HG02870 (cell line): ENCODE results near the gene EFHD2.
"Not testable (repeated sequence)": the region's sequence is repeated elsewhere in the genome, so short reads cannot be mapped to it uniquely, and the experiment has no call there.

ENCODE experiments used
- ATAC-seq: cut with Tn5 transposase; IDR thresholded peaks from one replicate; pipeline ENCODE4 v1.9.1; 2021; ENCODE audit warnings: mild to moderate bottlenecking, moderate library complexity; ENCODE audit not compliant: unreplicated experiment

The EFHD2 gene

GRCh38 chr1:15388201-15388880, 21.3 kb upstream of the EFHD2 start:
- no peak for ATAC-seq

- ATAC-seq: not testable (repeated sequence)
Measured at GRCh38 chr1:15389828-15390227, 19.9 kb upstream of the EFHD2 start.

- ATAC-seq: no peak
Measured at GRCh38 chr1:15390667-15391066, 19.0 kb upstream of the EFHD2 start.

- ATAC-seq: no peak
Measured at GRCh38 chr1:15391366-15391765, 18.3 kb upstream of the EFHD2 start.

DNA sequence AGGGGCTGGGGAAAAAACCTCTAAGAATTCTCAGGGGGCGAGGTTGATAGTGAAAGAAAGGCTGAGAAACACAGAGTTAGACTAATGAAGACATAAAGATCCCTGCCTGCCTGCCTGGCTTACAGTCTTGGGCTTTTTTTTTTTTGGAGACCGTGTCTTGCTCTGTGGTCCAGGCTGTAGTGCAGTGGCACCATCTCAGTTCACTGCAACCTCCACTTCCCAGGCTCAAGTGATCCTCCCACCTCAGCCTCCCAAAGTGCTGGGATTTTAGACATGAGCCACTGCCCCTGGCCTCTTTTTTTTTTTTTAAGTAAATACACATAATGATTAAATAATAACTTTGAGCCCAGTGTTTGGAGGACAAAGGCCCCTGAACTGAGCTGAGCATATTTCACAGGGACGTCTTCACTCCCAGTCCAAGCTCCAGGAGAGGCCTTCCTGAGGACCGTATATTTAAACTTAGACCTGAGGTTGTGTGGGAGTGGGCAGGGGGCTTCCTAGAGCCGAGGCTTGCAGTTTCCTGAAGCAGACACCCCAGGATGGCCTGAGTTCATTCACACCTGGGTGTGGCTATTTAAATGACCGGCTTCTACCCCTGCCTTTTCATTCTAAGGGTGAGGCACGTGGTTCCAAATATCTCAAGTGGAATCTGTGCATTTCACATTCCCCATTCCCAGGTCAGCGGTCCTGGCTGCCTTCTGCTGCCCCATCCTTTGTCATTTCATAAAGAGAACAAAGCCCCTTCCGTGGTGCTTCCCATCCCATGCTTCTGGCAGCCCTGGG, 16.0 kb upstream of the EFHD2 start:
- no peak for ATAC-seq

DNA sequence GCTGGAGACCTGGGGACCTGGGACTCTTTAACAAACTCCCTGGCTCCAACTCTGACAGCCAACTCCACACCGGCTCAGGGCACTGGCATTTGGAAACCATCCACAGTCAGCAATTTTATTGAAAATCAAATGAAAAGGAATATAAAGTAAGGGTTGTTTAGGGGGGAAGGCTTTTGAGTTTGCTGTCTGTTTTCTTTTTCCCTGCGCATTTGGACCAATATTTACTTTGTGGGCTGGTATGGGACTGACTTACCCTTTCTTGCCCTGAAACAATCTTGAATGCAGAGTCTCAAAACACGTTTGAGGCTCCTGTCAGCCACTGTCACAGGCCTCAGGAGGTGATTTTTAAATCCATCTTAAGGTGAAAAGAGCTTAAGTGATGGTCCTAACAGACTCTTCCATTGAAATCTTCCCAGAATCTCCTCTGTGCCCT, 15.4 kb upstream of the EFHD2 start:
- no peak for ATAC-seq

- no peak for ATAC-seq
Measured at GRCh38 chr1:15397236-15397635, 12.5 kb upstream of the EFHD2 start.

- ATAC-seq: no peak
Measured at GRCh38 chr1:15399710-15400109, 10.0 kb upstream of the EFHD2 start.

DNA sequence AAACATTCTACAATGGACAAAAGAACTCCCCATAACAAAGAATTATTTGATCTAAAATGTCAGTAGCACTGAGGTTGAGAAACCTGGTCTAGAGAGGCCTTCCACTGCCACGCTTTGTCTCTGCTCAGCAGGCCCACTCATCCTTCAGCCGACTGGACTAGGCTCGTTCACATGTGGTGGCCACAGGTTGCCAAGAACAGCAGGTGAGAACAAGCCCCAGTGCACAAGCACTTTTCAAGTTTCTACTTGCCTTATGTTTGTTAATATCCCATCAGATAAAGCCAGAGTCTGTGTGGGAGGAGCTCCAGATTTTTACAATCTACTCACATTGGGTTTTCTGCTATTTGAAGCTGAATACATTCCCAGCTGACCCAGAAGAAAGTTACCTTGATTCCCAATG, 9.1 kb upstream of the EFHD2 start:
- ATAC-seq: no peak

DNA sequence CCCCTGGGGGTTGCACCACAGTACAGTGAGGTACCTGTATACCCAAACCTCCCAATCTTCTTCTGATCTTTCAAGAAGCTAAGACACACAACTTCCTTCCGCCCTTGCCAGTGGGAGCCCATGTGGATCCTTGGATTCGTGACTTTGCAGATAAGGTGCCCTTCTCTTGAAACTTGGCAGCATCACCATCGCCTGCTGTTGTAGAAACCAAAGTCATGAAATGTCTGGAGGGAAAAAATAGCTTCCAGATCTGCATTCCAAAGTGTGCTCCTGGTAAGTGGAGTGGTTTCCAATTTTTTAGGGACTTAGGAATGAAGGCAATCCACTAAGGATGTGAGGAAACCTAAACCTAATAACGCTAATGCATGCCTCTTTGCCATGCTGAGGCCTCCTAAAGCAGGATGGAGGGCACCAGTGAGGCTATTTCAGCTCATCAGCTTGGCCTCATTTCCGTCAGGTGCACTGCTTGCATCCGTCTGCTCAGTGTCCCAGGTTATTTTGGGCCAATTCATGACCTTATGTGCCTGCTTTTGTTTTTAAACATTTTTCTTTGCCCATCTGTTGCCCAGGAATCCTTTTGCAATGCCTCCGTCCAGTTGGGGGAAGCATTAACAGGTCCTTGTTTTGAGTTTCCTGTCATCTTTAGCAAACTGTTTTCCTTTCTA, 8.2 kb upstream of the EFHD2 start:
- ATAC-seq: no peak

DNA sequence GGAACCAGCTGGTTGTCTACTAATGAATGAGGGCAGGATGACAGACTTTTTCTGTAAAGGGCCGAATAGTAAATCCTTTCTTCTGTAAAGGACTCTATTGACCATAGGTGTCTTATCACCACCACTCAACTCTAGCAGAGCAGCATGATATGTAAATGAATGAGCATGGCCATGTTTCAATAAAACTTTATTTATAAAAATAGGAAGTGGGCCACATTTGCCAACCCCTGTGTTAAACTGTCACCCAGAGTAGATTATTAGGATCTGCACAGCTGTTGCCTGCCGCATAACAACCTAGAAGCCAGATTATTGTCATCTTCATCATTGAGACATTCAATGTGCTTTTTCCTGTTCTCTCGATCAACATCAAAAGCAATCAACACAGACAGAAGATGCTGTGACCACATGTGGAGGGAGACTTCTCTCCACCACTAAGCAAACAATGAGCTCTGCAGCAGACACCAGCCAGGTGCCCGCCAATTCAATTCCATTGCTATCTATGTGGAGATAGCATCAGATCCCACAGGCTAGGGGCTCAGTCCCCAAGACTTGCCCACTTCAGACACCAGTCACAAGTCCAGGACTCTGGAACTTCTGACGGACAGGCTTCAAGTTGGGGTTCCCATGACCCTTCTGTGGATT, 6.8 kb upstream of the EFHD2 start:
- ATAC-seq: no peak

DNA sequence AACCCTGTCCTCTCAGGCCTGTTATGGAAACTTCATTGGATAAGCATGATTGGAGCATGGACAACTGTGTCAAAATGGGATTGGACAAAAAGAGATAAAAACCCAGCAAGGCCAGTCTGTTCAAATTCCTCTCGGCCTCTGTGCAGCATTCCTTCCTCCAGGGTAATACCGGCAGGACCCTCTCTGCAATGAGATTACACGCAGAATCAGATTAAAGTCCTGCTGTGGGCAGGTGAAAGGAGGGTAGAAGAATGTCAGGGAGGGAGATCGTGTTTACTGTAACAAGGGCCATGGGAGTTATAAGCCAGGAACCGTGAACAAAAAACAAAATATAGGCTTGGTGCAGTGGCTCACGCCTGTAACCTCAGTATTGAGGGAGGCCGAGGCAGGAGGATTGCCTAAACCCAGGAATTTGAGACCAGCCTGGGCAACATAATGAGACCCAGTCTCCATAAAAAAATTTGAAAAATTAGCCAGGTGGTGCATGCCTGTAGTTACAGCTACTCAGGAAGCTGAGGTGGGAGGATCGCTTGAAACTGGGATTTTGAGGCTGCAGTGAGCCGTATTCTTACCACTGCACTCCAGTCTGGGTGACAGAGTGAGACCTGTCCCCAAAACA, 5.6 kb upstream of the EFHD2 start:
- no peak for ATAC-seq

DNA sequence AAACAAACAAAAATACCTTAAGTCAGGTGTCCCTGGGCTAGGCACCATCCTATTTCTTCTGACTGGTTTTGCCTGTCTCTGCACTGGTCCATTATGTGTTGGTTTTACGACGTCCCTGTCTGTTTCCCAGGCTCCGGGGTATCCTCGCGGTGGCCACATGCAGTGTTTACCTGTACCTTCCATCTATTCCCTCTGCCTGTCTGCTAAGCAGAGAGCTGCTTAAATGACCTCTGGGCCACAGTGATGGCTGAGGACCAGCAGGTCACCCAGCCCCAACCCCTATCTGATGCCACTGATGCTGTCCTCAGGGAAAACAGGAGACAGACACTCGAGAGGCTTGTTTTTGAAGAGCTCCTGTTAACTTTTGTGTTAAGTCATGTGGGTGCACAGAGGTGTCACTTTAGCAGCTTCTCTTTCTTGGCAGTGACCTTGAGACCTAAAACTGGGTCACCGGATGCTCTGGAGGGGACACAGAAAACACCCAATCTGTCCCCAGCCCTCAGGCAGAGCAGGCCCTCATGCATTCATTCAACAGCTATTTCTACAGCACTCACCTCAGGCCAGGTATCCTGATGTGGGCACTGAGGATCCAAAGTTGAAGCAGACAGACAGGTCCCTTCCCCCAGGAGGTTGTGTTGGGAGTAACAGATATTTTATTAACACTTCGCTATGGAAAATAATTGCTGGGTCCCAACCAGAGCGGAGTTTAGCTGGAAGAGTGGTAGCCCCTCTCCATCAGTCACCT, 4.4 kb upstream of the EFHD2 start:
- no peak for ATAC-seq

DNA sequence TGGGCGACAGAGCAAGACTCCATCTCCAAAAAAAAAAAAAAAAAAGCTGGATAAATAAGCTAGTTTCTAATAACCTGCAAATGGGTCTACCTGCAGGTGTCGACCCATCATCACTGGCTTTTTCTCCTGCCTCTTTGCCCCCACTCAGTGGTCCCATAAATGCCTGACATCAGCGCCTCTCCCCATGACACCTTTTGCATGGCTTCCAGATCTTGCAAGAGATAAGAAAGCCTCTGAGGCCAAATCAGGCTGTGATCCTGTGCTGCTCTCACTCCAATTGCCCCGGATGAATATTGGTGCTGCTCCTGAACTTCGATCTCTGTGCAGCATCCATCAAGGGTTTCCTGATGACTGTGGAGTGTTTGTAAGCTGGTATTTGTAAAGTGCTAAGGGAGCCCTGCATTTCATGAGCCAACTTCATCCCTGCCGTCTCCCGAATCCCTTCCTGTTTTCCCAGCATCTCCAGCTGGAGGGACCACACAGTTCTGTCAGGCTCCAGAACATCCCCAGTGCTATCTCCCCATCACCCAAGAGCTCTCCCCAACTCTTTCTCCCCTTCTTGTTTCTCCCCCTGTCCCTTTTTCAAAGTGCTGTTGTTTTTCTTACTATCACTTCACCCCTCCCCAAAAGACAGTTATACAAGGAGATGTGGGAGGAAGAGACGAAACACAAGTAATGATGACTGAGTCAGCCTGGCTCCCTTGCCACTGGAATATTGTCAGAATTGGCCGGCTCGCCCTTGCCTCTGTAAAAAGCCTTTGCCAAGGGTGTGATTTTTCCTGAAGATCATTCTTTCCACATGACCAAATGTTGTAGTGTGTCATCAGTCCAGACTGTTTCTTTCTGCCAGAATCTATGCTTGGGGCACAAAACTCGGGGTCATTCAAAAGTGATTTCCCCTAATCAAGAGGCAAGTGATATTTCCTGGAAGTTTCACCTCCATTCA, 2.8 kb upstream of the EFHD2 start:
- no peak for ATAC-seq

DNA sequence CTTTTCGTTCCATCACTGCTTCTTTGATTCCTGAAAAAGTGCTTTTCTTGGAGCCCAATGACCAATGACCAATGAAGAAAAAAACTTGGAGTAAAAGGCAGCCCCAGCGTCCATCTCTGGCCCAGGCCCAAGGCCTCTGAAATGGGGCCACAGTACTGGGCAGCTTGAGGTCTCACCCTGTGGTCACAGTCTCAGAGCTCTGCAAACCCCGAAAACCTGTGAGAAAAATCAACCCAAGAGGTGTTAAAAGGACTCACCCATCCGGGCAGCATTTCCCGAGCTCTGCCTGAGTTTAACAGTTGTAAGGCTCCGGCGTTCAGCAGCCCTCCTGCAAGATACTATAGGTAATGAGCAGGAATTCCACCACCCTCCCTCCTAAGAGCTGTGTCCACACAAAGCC, 2.1 kb upstream of the EFHD2 start:
- ATAC-seq: no peak

GRCh38 chr1:15408890-15409387, 749 bp upstream of the EFHD2 start:
- ATAC-seq: no peak

GRCh38 chr1:15410223-15410883, 665 bp downstream of the EFHD2 start:
- no peak for ATAC-seq

DNA sequence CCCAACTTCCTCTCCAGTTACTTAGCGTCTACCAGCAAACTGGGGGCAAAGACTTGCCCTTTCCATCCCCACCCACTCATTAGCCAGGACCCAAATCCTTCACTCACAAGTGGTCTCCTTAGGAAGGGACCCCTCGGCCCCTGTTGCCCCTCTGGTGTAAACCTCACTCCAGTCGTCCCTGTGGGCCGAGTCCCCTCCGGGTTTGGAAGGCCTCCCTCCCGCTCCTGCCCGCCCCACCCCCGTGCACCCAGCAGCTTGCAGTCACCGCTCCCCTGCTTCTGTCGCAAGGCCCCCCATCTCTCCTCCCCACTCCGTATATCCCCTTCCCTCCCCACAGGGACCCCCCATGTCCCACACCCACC, 1.2 kb downstream of the EFHD2 start:
- no peak for ATAC-seq
